HepG2 (cell line): ENCODE measurements around the gene ARMH2. TPM values are rescaled to one million over a fixed set of nuclear protein-coding genes. Genes with fewer than 3 reads are reported as not detected.

Source experiments
- CTCF ChIP-seq: sonication (generic); formaldehyde crosslinking; IDR thresholded peaks from 2 replicates; pipeline ENCODE4 v1.5.0; 2020; ENCODE audit warnings: mild to moderate bottlenecking, missing genetic modification reagents, moderate library complexity
- EP300 ChIP-seq, 3 experiments: sonication (generic) in 1 of 3; formaldehyde crosslinking in 1 of 3; IDR thresholded peaks; 2 replicates each; pipeline versions ENCODE4 v1.5.1 to v1.6.1; 2011 to 2020; ENCODE audit warnings: low read depth in 2 of 3, low read length in 2 of 3, borderline replicate concordance in 1 of 3, improper control_type of control experiment in 1 of 3, mild to moderate bottlenecking in 1 of 3, missing genetic modification reagents in 1 of 3, moderate library complexity in 1 of 3
- ERF ChIP-seq: IDR thresholded peaks from 2 replicates; pipeline ENCODE4 v1.6.1; 2018; ENCODE audit warnings: missing biosample characterization, missing genetic modification reagents
- HNF1A ChIP-seq, 2 experiments: sonication (generic) in 1 of 2; formaldehyde crosslinking in 1 of 2; IDR thresholded peaks; 2 replicates each; pipeline versions ENCODE4 v1.4.0 to v1.6.1; 2016 to 2020; ENCODE audit warnings: borderline replicate concordance in 1 of 2, low read depth in 1 of 2, mild to moderate bottlenecking in 1 of 2, missing genetic modification reagents in 1 of 2
- HNRNPUL1 ChIP-seq: fragments of 200-400 bp; formaldehyde crosslinking; IDR thresholded peaks from 2 replicates; pipeline ENCODE4 v1.6.1; 2017; ENCODE audit warnings: low read depth, mild to moderate bottlenecking, low read length, moderate library complexity
- JUNB ChIP-seq: sonication (generic); formaldehyde crosslinking; IDR thresholded peaks from 2 replicates; pipeline ENCODE4 v1.8.0; 2022; ENCODE audit warnings: missing genetic modification reagents, mild to moderate bottlenecking, borderline replicate concordance
- PHF8 ChIP-seq: sonication (generic); formaldehyde crosslinking; IDR thresholded peaks from 2 replicates; pipeline ENCODE4 v1.5.0; 2020; ENCODE audit warnings: missing genetic modification reagents
- ZBTB26 ChIP-seq: IDR thresholded peaks from 2 replicates; pipeline ENCODE4 v1.6.1; 2016; ENCODE audit warnings: missing compliant biosample characterization, missing genetic modification reagents, borderline replicate concordance
- ZBTB42 ChIP-seq: sonication (generic); formaldehyde crosslinking; IDR thresholded peaks from 2 replicates; pipeline ENCODE4 v1.5.0; 2020; ENCODE audit warnings: mild to moderate bottlenecking, missing genetic modification reagents
- ZFP91 ChIP-seq: sonication (generic); formaldehyde crosslinking; IDR thresholded peaks from 2 replicates; pipeline ENCODE4 v1.9.0; 2022; ENCODE audit warnings: missing genetic modification reagents, mild to moderate bottlenecking, borderline replicate concordance
- ZNF235 ChIP-seq: sonication (generic); formaldehyde crosslinking; IDR thresholded peaks from 2 replicates; pipeline ENCODE4 v1.8.1; 2023; ENCODE audit warnings: mild to moderate bottlenecking, missing genetic modification reagents, borderline replicate concordance
- ZNF256 ChIP-seq: sonication (generic); formaldehyde crosslinking; conservative IDR thresholded peaks from 2 replicates; pipeline ENCODE4 v1.4.0; 2020; ENCODE audit warnings: missing genetic modification reagents
- ZNF264 ChIP-seq: sonication (generic); formaldehyde crosslinking; IDR thresholded peaks from 2 replicates; pipeline ENCODE4 v1.4.0; 2020; ENCODE audit warnings: missing genetic modification reagents
- ZNF30 ChIP-seq: sonication (generic); formaldehyde crosslinking; IDR thresholded peaks from 2 replicates; pipeline ENCODE4 v1.5.0; 2020; ENCODE audit warnings: mild to moderate bottlenecking, missing genetic modification reagents
- ZNF34 ChIP-seq: sonication (generic); formaldehyde crosslinking; IDR thresholded peaks from 2 replicates; pipeline ENCODE4 v1.4.0; 2020; ENCODE audit warnings: mild to moderate bottlenecking, missing genetic modification reagents, borderline replicate concordance
- ZNF772 ChIP-seq: sonication (generic); formaldehyde crosslinking; IDR thresholded peaks from 2 replicates; pipeline ENCODE4 v1.5.0; 2020; ENCODE audit warnings: mild to moderate bottlenecking, missing genetic modification reagents
- ZNF776 ChIP-seq: sonication (generic); formaldehyde crosslinking; IDR thresholded peaks from 2 replicates; pipeline ENCODE4 v1.4.0; 2020; ENCODE audit warnings: mild to moderate bottlenecking, missing genetic modification reagents
- ZSCAN31 ChIP-seq: sonication (generic); formaldehyde crosslinking; IDR thresholded peaks from 2 replicates; pipeline ENCODE4 v1.5.0; 2020; ENCODE audit warnings: low read depth, mild to moderate bottlenecking, missing genetic modification reagents
- polyA plus RNA-seq, 8 experiments: library from polyadenylated mRNA; depleted of rRNA in 3 of 8; stranded (reverse) in 7 of 8; unstranded in 1 of 8; fragments of >200 nt; fragmentation: Illumina TruSeq in 4 of 8; extraction: Trizol in 4 of 8; gene quantifications; 2 replicates each; pipeline versions ENCODE4 v1.2.1 to v1.2.3, GENCODE V29; 2011 to 2016; ENCODE audit warnings: low read depth in 4 of 8, missing spikeins in 1 of 8, mixed read lengths in 1 of 8; ENCODE audit not compliant: insufficient read depth in 1 of 8
- total RNA-seq, 5 experiments: library from RNA; depleted of rRNA; stranded (reverse); fragments of >200 nt; fragmentation: Illumina TruSeq; extraction: Trizol; gene quantifications; 2 replicates each; pipeline ENCODE4 v1.2.3, GENCODE V29; 2016; ENCODE audit warnings: low read depth in 1 of 5

Gene ARMH2
- total and polyA plus RNA-seq, 2 of the 13 experiments (the other 11 are each of a cell fraction or from before 2014, with no cell fraction given): not detected

- no peak for TF ChIP-seq ZNF34 (CRISPR knock-in tag)
- no peak for TF ChIP-seq ZNF776
- peak in 1 of 2 experiments; percentile 72; a peak in 1 of 4 replicates for TF ChIP-seq EP300 (IDR thresholded peaks at IDR 0.05; ENCODE audit: low read depth in 2 of 2, low read length in 2 of 2)
- TF ChIP-seq EP300 (CRISPR knock-in tag; IDR thresholded peaks at IDR 0.05; ENCODE audit: borderline replicate concordance): peak; percentile 57; the same call in 1 of the 2 replicates
- peak; percentile 82 for TF ChIP-seq ZNF264 (CRISPR knock-in tag)
- TF ChIP-seq ZFP91: no peak
- 0 out of 2 replicates have a peak, but pooled peaks have one; percentile 33 for TF ChIP-seq ZNF256 (CRISPR knock-in tag)
- no peak for TF ChIP-seq ZNF30 (CRISPR knock-in tag)
- no peak for TF ChIP-seq CTCF
- no peak for TF ChIP-seq HNRNPUL1
- no peak for TF ChIP-seq ZSCAN31 (CRISPR knock-in tag)
- TF ChIP-seq ERF (CRISPR knock-in tag): no peak
- TF ChIP-seq JUNB (CRISPR knock-in tag): no peak
- TF ChIP-seq ZNF772 (CRISPR knock-in tag): no peak
- 0 out of 2 replicates have a peak, but pooled peaks have one; percentile 26 for TF ChIP-seq ZNF235 (CRISPR knock-in tag)
- no peak for TF ChIP-seq ZBTB26 (CRISPR knock-in tag)
- no peak for TF ChIP-seq PHF8 (CRISPR knock-in tag)
- TF ChIP-seq HNF1A (IDR thresholded peaks at IDR 0.05; ENCODE audit: low read depth): 0 out of 2 replicates have a peak, but pooled peaks have one; percentile 27
- no peak for TF ChIP-seq HNF1A (CRISPR knock-in tag; IDR thresholded peaks at IDR 0.05; ENCODE audit: borderline replicate concordance)
- TF ChIP-seq ZBTB42 (CRISPR knock-in tag): no peak
Observed at GRCh38 chr6:24809728-24810127, 11.0 kb upstream of the ARMH2 start (continued).
